GM12872 (cell line): Measurements from ENCODE around the gene SAMD11.

Experiments used
- TF ChIP-seq, protein P1 (sequence below): IDR thresholded peaks from 3 replicates; pipeline ENCODE4 v1.5.1; 2011; ENCODE audit warnings: low read depth, mild to moderate bottlenecking, low read length, moderate library complexity; ENCODE audit not compliant: insufficient read depth

Gene SAMD11

DNA sequence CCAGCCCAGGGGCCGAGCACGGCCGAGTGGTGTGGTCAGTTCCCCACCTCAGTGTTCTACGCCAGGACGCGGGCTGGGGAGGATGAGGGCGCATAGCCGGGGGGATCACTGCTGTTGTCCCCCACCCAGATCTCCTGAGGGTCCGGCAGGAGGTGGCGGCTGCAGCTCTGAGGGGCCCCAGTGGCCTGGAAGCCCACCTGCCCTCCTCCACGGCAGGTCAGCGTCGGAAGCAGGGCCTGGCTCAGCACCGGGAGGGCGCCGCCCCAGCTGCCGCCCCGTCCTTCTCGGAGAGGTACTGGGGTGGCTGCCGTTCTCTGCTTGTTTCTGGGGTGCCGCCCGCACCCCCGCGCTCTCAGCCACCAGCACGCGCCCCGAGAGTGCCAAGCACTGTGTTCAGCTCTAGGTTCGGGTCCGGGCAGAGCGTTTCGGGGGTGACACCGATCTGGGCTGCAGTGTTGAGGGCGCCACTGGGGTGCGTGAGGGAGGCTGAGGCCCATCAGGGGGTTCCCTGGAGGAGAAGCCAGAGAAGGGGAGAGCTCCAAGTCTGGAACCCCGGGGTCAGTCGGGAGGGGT lies 17.4 kb downstream of the SAMD11 start:
- TF ChIP-seq, protein P1, sequence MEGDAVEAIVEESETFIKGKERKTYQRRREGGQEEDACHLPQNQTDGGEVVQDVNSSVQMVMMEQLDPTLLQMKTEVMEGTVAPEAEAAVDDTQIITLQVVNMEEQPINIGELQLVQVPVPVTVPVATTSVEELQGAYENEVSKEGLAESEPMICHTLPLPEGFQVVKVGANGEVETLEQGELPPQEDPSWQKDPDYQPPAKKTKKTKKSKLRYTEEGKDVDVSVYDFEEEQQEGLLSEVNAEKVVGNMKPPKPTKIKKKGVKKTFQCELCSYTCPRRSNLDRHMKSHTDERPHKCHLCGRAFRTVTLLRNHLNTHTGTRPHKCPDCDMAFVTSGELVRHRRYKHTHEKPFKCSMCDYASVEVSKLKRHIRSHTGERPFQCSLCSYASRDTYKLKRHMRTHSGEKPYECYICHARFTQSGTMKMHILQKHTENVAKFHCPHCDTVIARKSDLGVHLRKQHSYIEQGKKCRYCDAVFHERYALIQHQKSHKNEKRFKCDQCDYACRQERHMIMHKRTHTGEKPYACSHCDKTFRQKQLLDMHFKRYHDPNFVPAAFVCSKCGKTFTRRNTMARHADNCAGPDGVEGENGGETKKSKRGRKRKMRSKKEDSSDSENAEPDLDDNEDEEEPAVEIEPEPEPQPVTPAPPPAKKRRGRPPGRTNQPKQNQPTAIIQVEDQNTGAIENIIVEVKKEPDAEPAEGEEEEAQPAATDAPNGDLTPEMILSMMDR, result no peak

DNA sequence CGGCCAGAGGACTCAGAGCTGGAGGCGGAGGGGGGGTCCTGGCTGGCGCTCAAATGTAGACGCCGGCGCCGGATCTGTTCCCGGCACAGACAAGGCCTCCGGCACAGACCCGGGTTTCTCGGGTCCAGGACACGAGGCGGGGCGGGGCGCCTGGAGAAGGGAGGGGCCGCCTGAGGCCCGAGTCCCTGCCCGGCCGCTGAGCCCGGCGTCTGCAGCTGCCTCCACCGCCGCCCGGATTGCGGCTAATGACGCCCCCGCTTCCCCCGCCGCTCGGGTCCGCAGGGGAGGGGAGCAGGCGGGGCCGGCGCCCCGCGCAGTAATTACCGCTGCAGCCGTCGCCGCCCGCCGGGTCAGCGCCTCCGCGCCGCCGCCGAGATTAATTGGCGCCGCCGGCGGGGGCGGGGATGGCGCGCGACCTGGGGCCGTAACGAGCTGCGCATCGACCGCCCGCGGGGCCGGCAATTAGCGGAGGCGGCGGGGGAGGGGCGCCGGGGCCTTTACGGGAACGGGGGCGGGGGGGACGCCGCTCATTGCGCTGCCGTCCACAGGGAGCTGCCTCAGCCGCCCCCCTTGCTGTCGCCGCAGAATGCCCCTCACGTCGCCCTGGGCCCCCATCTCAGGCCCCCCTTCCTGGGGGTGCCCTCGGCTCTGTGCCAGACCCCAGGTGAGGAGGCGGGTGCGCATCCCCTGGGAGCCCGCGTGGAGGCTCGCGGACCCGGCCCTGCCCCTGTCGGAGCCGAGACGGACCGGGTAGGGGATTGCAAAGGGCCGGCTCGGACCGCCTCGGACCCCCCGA lies 18.1 kb downstream of the SAMD11 start:
- TF ChIP-seq, protein P1, result no peak

DNA sequence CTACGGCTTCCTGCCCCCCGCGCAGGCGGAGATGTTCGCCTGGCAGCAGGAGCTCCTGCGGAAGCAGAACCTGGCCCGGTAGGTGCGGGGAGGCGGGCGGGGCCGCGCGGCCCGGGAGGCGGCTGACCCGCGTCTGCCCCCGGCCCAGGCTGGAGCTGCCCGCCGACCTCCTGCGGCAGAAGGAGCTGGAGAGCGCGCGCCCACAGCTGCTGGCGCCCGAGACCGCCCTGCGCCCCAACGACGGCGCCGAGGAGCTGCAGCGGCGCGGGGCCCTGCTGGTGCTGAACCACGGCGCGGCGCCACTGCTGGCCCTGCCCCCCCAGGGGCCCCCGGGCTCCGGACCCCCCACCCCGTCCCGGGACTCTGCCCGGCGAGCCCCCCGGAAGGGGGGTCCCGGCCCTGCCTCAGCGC lies 18.7 kb downstream of the SAMD11 start:
- TF ChIP-seq, protein P1, result no peak

DNA sequence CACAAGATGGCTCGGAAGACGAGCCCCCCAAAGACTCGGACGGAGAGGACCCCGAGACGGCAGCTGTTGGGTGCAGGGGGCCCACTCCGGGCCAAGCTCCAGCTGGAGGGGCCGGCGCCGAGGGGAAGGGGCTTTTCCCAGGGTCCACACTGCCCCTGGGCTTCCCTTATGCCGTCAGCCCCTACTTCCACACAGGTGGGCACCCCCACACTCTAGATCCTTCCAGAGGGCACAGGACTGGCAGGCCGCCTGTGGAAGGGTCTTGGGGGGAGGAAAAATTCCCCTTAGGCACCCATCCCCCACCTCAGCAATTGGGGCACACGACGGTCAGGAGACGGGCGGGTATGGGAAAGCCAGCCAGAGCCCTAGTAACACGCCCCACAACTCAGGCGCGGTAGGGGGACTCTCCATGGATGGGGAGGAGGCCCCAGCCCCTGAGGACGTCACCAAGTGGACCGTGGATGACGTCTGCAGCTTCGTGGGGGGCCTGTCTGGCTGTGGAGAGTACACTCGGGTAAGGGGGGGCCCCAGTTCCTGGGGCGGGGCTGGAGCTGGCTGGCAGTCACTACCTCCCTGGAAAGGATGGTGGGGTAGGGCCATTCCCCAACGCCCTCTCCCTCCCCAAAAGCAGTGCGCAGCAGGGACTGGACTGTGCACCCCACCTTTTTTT lies 19.3 kb downstream of the SAMD11 start:
- TF ChIP-seq, protein P1, result no peak

DNA sequence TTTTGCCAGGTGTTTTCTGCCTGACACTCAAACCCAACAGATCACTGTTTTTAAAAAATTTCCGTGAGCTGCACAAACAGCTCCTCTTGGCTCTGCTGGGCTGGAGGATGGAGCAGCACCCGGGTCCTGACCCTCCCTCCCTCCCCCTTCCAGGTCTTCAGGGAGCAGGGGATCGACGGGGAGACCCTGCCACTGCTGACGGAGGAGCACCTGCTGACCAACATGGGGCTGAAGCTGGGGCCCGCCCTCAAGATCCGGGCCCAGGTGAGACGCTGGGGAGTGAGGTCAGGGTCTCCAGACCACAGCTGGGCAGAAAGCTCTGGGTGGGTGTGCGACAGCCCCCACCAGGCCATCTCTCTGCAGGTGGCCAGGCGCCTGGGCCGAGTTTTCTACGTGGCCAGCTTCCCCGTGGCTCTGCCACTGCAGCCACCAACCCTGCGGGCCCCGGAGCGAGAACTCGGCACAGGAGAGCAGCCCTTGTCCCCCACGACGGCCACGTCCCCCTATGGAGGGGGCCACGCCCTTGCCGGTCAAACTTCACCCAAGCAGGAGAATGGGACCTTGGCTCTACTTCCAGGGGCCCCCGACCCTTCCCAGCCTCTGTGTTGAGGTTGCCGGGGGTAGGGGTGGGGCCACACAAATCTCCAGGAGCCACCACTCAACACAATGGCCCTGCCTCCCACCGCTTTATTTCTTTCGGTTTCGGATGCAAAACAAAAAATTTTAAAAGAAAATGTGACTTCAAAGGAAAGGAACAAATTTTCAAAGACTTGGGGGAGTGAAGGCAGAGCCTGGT lies 20.0 kb downstream of the SAMD11 start:
- TF ChIP-seq, protein P1, result no peak

DNA sequence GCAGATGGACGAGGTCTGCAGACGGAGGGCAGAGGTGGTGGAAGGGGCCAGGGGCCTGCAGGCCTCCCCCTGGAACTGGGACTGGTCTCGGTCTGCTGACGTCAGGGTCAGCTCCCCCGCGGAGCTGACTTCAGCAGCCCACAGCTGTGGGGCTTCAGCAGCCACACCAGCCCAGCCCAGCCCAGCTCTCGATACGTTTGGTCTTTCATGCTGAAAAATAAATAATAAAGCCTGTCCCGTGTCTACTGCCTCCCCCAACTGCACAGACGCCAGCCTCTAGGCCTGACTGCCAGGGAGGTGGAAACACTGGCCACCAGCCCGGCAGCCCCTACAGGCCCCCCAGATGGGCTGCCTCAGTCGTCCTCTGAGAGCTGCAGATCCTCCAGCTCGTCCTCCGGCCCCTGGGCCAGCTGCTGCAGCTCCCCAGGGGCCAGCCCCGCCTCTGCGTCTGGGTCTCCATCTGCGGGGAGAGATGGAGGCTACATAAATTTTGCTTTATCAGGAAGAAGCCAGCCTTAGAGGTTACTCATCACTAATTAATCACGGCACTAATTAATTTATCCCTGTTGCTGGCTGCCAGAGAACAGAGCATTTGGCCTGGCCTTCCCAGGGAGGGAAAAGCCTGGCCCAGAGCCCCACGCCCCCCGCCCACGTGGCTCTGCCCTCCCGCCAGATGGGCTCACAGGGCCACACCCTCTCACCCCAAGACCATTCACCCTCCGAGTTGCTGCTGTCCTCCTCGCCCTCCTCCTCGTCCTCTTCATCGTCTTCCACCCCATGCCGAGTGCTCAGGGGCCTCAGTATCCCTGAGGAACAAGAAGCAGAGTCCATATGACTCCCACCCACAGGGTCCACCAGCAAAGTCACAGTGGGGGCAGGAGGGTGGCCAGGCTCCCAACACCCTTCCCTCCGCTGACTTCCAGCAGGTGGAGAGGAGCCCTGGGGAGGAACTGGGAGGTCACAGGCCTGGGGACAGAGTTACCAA lies 20.9 kb downstream of the SAMD11 start:
- TF ChIP-seq, protein P1, result no peak
